CD4-positive, CD25-positive, alpha-beta regulatory T cell (primary cell): ENCODE results near the gene PRUNE2. TPM values are rescaled to one million over a fixed set of nuclear protein-coding genes. Genes with fewer than 3 reads are reported as not detected.

Experiments
- ATAC-seq, 2 donors: fragments of 150-1000 bp; cut with Tn5 transposase; one replicate each; pipeline ENCODE4 v1.10.0; 2021; ENCODE audit warnings: low read depth in 2 of 2, moderate number of reproducible peaks in 2 of 2, moderate library complexity in 1 of 2
- DNase-seq, 3 donors: peaks; one replicate each; pipeline versions ENCODE4 v3.0.0 to v3.0.0-alpha.2; 2012 to 2022; ENCODE audit warnings: mixed read lengths in 1 of 3
- H3K27ac ChIP-seq: one replicate; pipeline ENCODE4 v1.7.0; 2013; ENCODE audit warnings: mild to moderate bottlenecking, low read length; ENCODE audit not compliant: insufficient read depth, poor library complexity, severe bottlenecking
- H3K27me3 ChIP-seq: one replicate; pipeline ENCODE4 v1.7.0; 2013; ENCODE audit warnings: low read length; ENCODE audit not compliant: control insufficient read depth, insufficient read depth
- H3K36me3 ChIP-seq: one replicate; pipeline ENCODE4 v1.7.0; 2013; ENCODE audit warnings: mild to moderate bottlenecking, low read length, moderate library complexity; ENCODE audit not compliant: control insufficient read depth, insufficient read depth
- H3K4me1 ChIP-seq: 2 replicates; pipeline ENCODE4 v1.7.0; 2013; ENCODE audit warnings: mild to moderate bottlenecking, low read length; ENCODE audit not compliant: insufficient read depth, control insufficient read depth, poor library complexity, severe bottlenecking
- H3K4me3 ChIP-seq: one replicate; pipeline ENCODE4 v1.7.0; 2013; ENCODE audit warnings: low read depth, mild to moderate bottlenecking, low read length, moderate library complexity
- H3K9me3 ChIP-seq, 2 experiments: 1 replicate in 1 of 2; 2 replicates in 1 of 2; pipeline ENCODE4 v1.7.0; 2013; ENCODE audit warnings: low read length in 2 of 2, mild to moderate bottlenecking in 1 of 2, moderate library complexity in 1 of 2; ENCODE audit not compliant: control insufficient read depth in 2 of 2
- H3K27ac Mint-ChIP-seq, 3 donors: one replicate each; pipeline ENCODE4 v1.8.0; 2020 to 2022; ENCODE audit warnings: mild to moderate bottlenecking in 3 of 3, mixed read lengths in 3 of 3, moderate library complexity in 2 of 3
- H3K27me3 Mint-ChIP-seq: one replicate; pipeline ENCODE4 v1.8.0; 2022; ENCODE audit warnings: mild to moderate bottlenecking, mixed read lengths
- H3K36me3 Mint-ChIP-seq: one replicate; pipeline ENCODE4 v1.8.0; 2020; ENCODE audit warnings: mixed read lengths
- H3K4me1 Mint-ChIP-seq, 4 donors: one replicate each; pipeline ENCODE4 v1.8.0; 2020 to 2022; ENCODE audit warnings: mixed read lengths in 4 of 4, mild to moderate bottlenecking in 1 of 4
- H3K4me3 Mint-ChIP-seq, 4 donors: one replicate each; pipeline ENCODE4 v1.8.0; 2020 to 2022; ENCODE audit warnings: mild to moderate bottlenecking in 4 of 4, mixed read lengths in 4 of 4, moderate library complexity in 3 of 4
- H3K9me3 Mint-ChIP-seq, 7 donors: one replicate each; pipeline ENCODE4 v1.8.0; 2020 to 2022; ENCODE audit warnings: mixed read lengths in 7 of 7, mild to moderate bottlenecking in 3 of 7, moderate library complexity in 2 of 7
- polyA plus RNA-seq, 4 donors: library from polyadenylated mRNA; unstranded; fragments of 300-500 nt; fragmentation: Illumina TruSeq; gene quantifications; one replicate each; pipeline ENCODE4 v1.2.3, GENCODE V29; 2021
- total RNA-seq: library from RNA; stranded (reverse); gene quantifications from one replicate; pipeline ENCODE4 v1.2.3, GENCODE V29; 2022

The PRUNE2 gene
- total and polyA plus RNA-seq, 5 donors from 2014 or later: 0.28 to 0.30 TPM; not detected in 3

- H3K4me1 Mint-ChIP-seq: peaks cover 1 to 5% (median 4%) of the 10 kb centered on the region in 4 donors
Measured at GRCh38 chr9:76567086-76567485, 338.8 kb downstream of the PRUNE2 start.

GRCh38 chr9:76564297-76564696 is 341.6 kb downstream of the PRUNE2 start:
- H3K4me1 ChIP-seq: no peaks in the 10 kb centered on the region
- DNase-seq (no peak), ATAC-seq (no peak)
- no peaks in the 10 kb centered on the region for H3K36me3 ChIP-seq
- Mint-ChIP-seq H3K36me3 (no peaks in the 10 kb centered on the region), H3K9me3 (peaks cover 0 to 2% (median 0%) of the 10 kb centered on the region in 7 donors), H3K4me3 (no peak overlapping the region), H3K27me3 (peaks cover 11% of the 10 kb centered on the region), H3K27ac (no peak overlapping the region), H3K4me1 (no peaks in the 10 kb centered on the region)
- no peak overlapping the region for H3K27ac ChIP-seq
- H3K9me3 ChIP-seq: no peaks in the 10 kb centered on the region
- no peaks in the 10 kb centered on the region for H3K27me3 ChIP-seq
- no peak overlapping the region for H3K4me3 ChIP-seq

More at GRCh38 chr9:76567086-76567485, 338.8 kb downstream of the PRUNE2 start:
- H3K27me3 Mint-ChIP-seq: peaks cover 15% of the 10 kb centered on the region
- peaks cover 8% of the 10 kb centered on the region for H3K4me1 ChIP-seq
- H3K9me3 Mint-ChIP-seq: peaks cover 0 to 12% (median 5%) of the 10 kb centered on the region in 7 donors
- H3K9me3 ChIP-seq: peaks cover 4 to 5% of the 10 kb centered on the region in 2 experiments
- ATAC-seq (no peak), DNase-seq (no peak)
- no peak overlapping the region for H3K27ac Mint-ChIP-seq
- no peak overlapping the region for H3K27ac ChIP-seq
- H3K36me3 Mint-ChIP-seq: peaks cover 3% of the 10 kb centered on the region
- peaks cover 2% of the 10 kb centered on the region for H3K27me3 ChIP-seq
- H3K4me3 Mint-ChIP-seq: no peak overlapping the region
- H3K36me3 ChIP-seq: no peaks in the 10 kb centered on the region
- no peak overlapping the region for H3K4me3 ChIP-seq

- Histone ChIP-seq H3K4me1 (no peaks in the 10 kb centered on the region), H3K27me3 (no peaks in the 10 kb centered on the region), H3K27ac (no peak overlapping the region), H3K9me3 (no peaks in the 10 kb centered on the region), H3K4me3 (no peak overlapping the region), H3K36me3 (no peaks in the 10 kb centered on the region)
- Mint-ChIP-seq H3K27ac (no peak overlapping the region), H3K4me3 (no peak overlapping the region), H3K9me3 (peaks cover 0 to 7% (median 2%) of the 10 kb centered on the region in 7 donors), H3K36me3 (no peaks in the 10 kb centered on the region), H3K4me1 (no peaks in the 10 kb centered on the region), H3K27me3 (peaks cover 6% of the 10 kb centered on the region)
- DNase-seq: no peak
- ATAC-seq: no peak
Measured at GRCh38 chr9:76562511-76562911, 343.4 kb downstream of the PRUNE2 start.

- no peaks in the 10 kb centered on the region for H3K36me3 Mint-ChIP-seq
- H3K27ac ChIP-seq: no peak overlapping the region
- H3K4me3 ChIP-seq: no peak overlapping the region
- peaks cover 6% of the 10 kb centered on the region for H3K27me3 Mint-ChIP-seq
- H3K9me3 ChIP-seq: no peaks in the 10 kb centered on the region
- ATAC-seq (no peak), DNase-seq (no peak)
- no peaks in the 10 kb centered on the region for H3K36me3 ChIP-seq
- H3K9me3 Mint-ChIP-seq: peaks cover 0 to 7% (median 2%) of the 10 kb centered on the region in 7 donors
- no peaks in the 10 kb centered on the region for H3K4me1 ChIP-seq
- H3K27ac Mint-ChIP-seq: no peak overlapping the region
- H3K4me3 Mint-ChIP-seq: no peak overlapping the region
- H3K27me3 ChIP-seq: no peaks in the 10 kb centered on the region
- no peaks in the 10 kb centered on the region for H3K4me1 Mint-ChIP-seq
Measured at GRCh38 chr9:76561900-76562299, 344.0 kb downstream of the PRUNE2 start.

Other genes starting within 250 kb of the PRUNE2 start
- not detected for gene PCA3, start 141.7 kb downstream of the PRUNE2 start, total RNA-seq
- gene PCA3, start 141.7 kb downstream of the PRUNE2 start, polyA plus RNA-seq: not detected
- not detected for gene FOXB2, start 113.5 kb upstream of the PRUNE2 start, total RNA-seq
- not detected for gene FOXB2, start 113.5 kb upstream of the PRUNE2 start, polyA plus RNA-seq